Liver (tissue), 9 donors: Measurements from ENCODE around the gene LIMCH1. TPM values are rescaled to one million over a fixed set of nuclear protein-coding genes. Genes with fewer than 3 reads are reported as not detected.
"Not testable (repeated sequence)": the region's sequence is repeated elsewhere in the genome, so short reads cannot be mapped to it uniquely, and the experiment has no call there.

Source experiments
- DNase-seq: peaks from one replicate; pipeline ENCODE4 v3.0.0-alpha.2; 2017; ENCODE audit warnings: low spot score
- H3K27ac ChIP-seq, 2 donors: one replicate each; pipeline ENCODE4 v1.7.0; 2013; ENCODE audit warnings: inconsistent platforms in 2 of 2, low read length in 2 of 2, control low read depth in 1 of 2, low read depth in 1 of 2, mild to moderate bottlenecking in 1 of 2
- H3K27me3 ChIP-seq, 4 donors: one replicate each; pipeline versions ENCODE4 v1.6.1 to v1.7.0; 2013; ENCODE audit warnings: low read length in 3 of 4, inconsistent platforms in 1 of 4, mild to moderate bottlenecking in 1 of 4, moderate library complexity in 1 of 4; ENCODE audit not compliant: control insufficient read depth in 4 of 4, insufficient read depth in 4 of 4
- H3K36me3 ChIP-seq, 4 donors: one replicate each; pipeline versions ENCODE4 v1.6.1 to v1.7.0; 2013; ENCODE audit warnings: low read length in 3 of 4, mild to moderate bottlenecking in 3 of 4, low read depth in 1 of 4, moderate library complexity in 1 of 4; ENCODE audit not compliant: control insufficient read depth in 4 of 4, insufficient read depth in 3 of 4
- H3K4me1 ChIP-seq, 4 donors: one replicate each; pipeline versions ENCODE4 v1.6.1 to v1.7.0; 2013; ENCODE audit warnings: low read length in 3 of 4, mild to moderate bottlenecking in 3 of 4, moderate library complexity in 1 of 4; ENCODE audit not compliant: control insufficient read depth in 4 of 4, insufficient read depth in 4 of 4
- H3K4me3 ChIP-seq, 3 donors: one replicate each; pipeline versions ENCODE4 v1.6.1 to v1.7.0; 2013; ENCODE audit warnings: low read length in 3 of 3, control low read depth in 1 of 3, low read depth in 1 of 3, mild to moderate bottlenecking in 1 of 3
- H3K9ac ChIP-seq, 2 donors: one replicate each; pipeline ENCODE4 v1.7.0; 2013; ENCODE audit warnings: low read length in 2 of 2, mild to moderate bottlenecking in 2 of 2, moderate library complexity in 2 of 2, control low read depth in 1 of 2, low read depth in 1 of 2
- H3K9me3 ChIP-seq, 4 donors: one replicate each; pipeline versions ENCODE4 v1.6.1 to v1.7.0; 2013; ENCODE audit warnings: low read length in 3 of 4; ENCODE audit not compliant: control insufficient read depth in 4 of 4
- EGR1 ChIP-seq, 2 donors: IDR thresholded peaks; 2 replicates each; pipeline ENCODE4 v1.6.1; 2016 to 2018; ENCODE audit warnings: antibody characterized with exemption in 2 of 2, low read depth in 2 of 2
- FOXA1 ChIP-seq: IDR thresholded peaks from 2 replicates; pipeline ENCODE4 v1.6.1; 2016; ENCODE audit warnings: antibody characterized with exemption
- FOXA2 ChIP-seq: IDR thresholded peaks from 2 replicates; pipeline ENCODE4 v1.6.1; 2016; ENCODE audit warnings: antibody characterized with exemption
- HNF4G ChIP-seq: IDR thresholded peaks from 2 replicates; pipeline ENCODE4 v1.6.1; 2016; ENCODE audit warnings: antibody characterized with exemption
- NR2F2 ChIP-seq: IDR thresholded peaks from 2 replicates; pipeline ENCODE4 v1.6.1; 2016; ENCODE audit warnings: antibody characterized with exemption
- RAD21 ChIP-seq, 2 donors: IDR thresholded peaks; 2 replicates each; pipeline ENCODE4 v1.6.1; 2016; ENCODE audit warnings: antibody characterized with exemption in 2 of 2, mild to moderate bottlenecking in 2 of 2
- RXRA ChIP-seq, 2 donors: IDR thresholded peaks; 2 replicates each; pipeline ENCODE4 v1.6.1; 2017 to 2018; ENCODE audit warnings: antibody characterized with exemption in 2 of 2, mild to moderate bottlenecking in 1 of 2
- SP1 ChIP-seq: IDR thresholded peaks from 2 replicates; pipeline ENCODE4 v1.6.1; 2018; ENCODE audit warnings: antibody characterized with exemption, mild to moderate bottlenecking
- TAF1 ChIP-seq: conservative IDR thresholded peaks from 2 replicates; pipeline ENCODE4 v1.6.1; 2016; ENCODE audit warnings: antibody characterized with exemption, mild to moderate bottlenecking
- YY1 ChIP-seq: IDR thresholded peaks from 2 replicates; pipeline ENCODE4 v1.6.1; 2016; ENCODE audit warnings: antibody characterized with exemption, mild to moderate bottlenecking
- WGBS: extraction: QIAGEN DNeasy Blood & Tissue Kit; methylation state at CpG from one replicate; pipeline ENCODE4 v1.1.7; 2013; 5-methylcytosine and 5-hydroxymethylcytosine counted together
- polyA plus RNA-seq, 2 donors: library from polyadenylated mRNA; stranded (reverse) in 1 of 2; unstranded in 1 of 2; fragments of 200-250 nt in 1 of 2; fragments of >200 nt in 1 of 2; fragmentation: Nextera tagmentation in 1 of 2; extraction: Ambion mirVana in 1 of 2; gene quantifications; one replicate each; pipeline versions ENCODE4 v1.2.1 to v1.2.3, GENCODE V29; 2013 to 2015
- total RNA-seq, 2 donors: library from RNA; depleted of rRNA; stranded (reverse); fragments of >200 nt; gene quantifications; one replicate each; pipeline ENCODE4 v1.2.3, GENCODE V29; 2014
- TF ChIP-seq, protein P1 (sequence below): IDR thresholded peaks from 2 replicates; pipeline ENCODE4 v1.6.1; 2016; ENCODE audit warnings: antibody characterized with exemption
- TF ChIP-seq, protein P2 (sequence below): IDR thresholded peaks from 2 replicates; pipeline ENCODE4 v1.6.1; 2016; ENCODE audit warnings: antibody characterized with exemption
- TF ChIP-seq, protein P3 (sequence below): IDR thresholded peaks from 2 replicates; pipeline ENCODE4 v1.6.1; 2016; ENCODE audit warnings: antibody characterized with exemption
- TF ChIP-seq, protein P4 (sequence below): fragments of 150-350 bp; IDR thresholded peaks from 2 replicates; pipeline ENCODE4 v1.5.1; 2017; ENCODE audit warnings: improper control_type of control experiment, low read depth, low read length; ENCODE audit not compliant: missing input control
- donor health status: healthy.
- donor health status: healthy.
- donor health status: healthy.
- donor health status: healthy.
- donor health status: healthy.

Gene LIMCH1
- total and polyA plus RNA-seq, 4 donors, result 2.0 to 30.6 (median 8.1) TPM

DNA sequence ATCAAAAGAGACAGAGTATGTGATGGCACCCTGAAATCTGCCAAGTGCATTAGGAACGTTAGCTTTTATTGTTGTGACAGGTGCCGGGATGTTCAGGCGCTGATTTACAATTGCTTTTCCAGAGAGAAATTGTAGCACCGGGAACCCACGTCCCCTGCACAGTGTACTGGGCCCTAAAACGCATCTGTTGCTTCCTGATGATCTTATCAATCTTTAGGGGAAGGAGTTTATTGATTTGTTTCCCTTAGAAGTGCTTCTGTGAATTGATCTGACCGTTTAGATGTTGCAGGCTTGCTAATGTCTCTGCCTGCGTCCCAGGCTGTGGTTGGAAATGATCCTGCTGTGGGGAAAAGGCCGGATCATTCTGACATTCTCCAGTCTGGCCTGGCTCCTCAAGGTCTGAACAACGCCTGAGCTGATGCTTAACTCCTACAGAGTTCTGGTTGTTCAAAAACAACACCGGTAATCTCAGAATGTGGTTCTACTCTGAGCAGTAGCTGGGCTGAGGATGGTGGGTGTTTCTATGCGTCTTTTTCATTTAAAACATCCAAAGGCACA lies 193.7 kb downstream of the LIMCH1 start:
- no peak for DNase-seq

DNA sequence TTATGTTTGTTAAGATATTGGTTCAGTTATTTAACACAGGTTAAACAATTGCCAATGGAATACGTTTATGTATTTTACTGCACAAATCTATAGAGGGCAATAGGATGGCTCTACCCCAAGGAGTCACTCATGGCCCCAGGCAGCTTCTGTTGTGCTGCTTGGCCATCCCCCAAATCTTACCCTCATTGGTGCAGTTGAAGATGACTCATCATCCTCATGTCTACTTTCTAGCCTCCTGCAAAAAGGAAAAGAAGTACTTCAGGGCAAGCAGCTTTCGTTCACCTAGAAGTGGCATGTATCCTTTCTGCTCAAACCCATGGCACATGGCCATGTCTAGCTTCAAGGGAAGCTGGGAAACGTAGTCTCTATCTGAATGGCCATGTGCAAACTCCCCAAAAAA lies 196.4 kb downstream of the LIMCH1 start:
- 65% methylated on average over 3 of the region's 3 CpGs for WGBS
- Histone ChIP-seq H3K27ac (no peak overlapping the region), H3K4me1 (no peaks in the 10 kb centered on the region), H3K4me3 (no peak overlapping the region), H3K36me3 (no peaks in the 10 kb centered on the region), H3K9ac (no peak overlapping the region), H3K9me3 (no peaks in the 10 kb centered on the region), H3K27me3 (peaks cover 0 to 3% (median under 1%) of the 10 kb centered on the region in 4 donors)
- no peak for DNase-seq
- no peak for TF ChIP-seq TAF1

More for the DNA sequence above, 193.7 kb downstream of the LIMCH1 start:
- Histone ChIP-seq H3K9ac (no peak overlapping the region), H3K27me3 (peaks cover 0 to 5% (median 1%) of the 10 kb centered on the region in 4 donors), H3K36me3 (no peaks in the 10 kb centered on the region), H3K4me3 (no peak overlapping the region), H3K27ac (no peak overlapping the region), H3K9me3 (no peaks in the 10 kb centered on the region), H3K4me1 (no peaks in the 10 kb centered on the region)
- TF ChIP-seq RAD21 (IDR thresholded peaks at IDR 0.05), result no peak
- TF ChIP-seq FOXA2, result no peak
- no peak for TF ChIP-seq NR2F2
- 41% methylated on average over 12 of the region's 12 CpGs for WGBS

DNA sequence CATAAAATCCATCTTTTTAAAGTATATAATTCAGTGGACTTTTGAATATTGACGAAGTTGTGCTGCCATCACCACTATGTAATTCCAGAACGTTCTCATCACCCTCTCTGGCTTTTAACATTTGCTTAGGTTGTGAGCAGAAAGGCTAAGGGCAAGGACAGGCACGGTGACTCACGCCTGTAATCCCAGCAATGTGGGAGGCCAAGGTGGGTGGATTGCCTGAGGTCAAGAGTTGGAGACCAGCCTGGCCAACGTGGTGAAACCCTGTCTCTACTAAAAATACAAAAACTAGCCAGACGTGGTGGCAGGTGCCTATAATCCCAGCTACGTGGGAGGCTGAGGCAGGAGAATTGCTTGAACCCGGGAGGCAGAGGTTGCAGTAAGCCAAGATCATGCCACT lies 199.5 kb downstream of the LIMCH1 start:
- DNase-seq, H3K27me3 ChIP-seq: not testable (repeated sequence)

DNA sequence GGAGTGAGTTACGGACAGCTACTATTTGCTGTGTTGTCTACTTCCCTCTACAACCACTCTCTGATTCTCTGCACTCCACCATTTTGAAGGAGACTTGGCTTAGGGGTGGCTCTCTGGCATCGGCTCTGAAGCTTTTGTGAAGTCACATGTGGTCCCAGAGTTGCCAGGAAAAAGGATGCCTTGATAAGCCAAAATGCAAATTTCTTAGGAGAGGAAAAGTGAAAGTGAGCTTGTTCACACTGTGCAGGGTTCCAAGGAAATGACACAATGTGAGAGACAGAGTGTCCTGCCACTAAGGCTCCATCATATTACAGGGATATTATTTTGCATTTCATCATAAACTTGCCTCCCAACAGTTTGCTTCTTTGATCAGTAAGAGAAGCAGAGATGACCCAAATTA lies 203.4 kb downstream of the LIMCH1 start:
- TF ChIP-seq YY1, result no peak
- Histone ChIP-seq H3K4me3 (no peak overlapping the region), H3K36me3 (no peaks in the 10 kb centered on the region), H3K9ac (no peak overlapping the region), H3K4me1 (peaks cover 0 to 4% (median 2%) of the 10 kb centered on the region in 4 donors), H3K27me3 (peaks cover 0 to 21% (median 4%) of the 10 kb centered on the region in 4 donors), H3K27ac (no peak overlapping the region), H3K9me3 (peaks cover 0 to 5% (median 1%) of the 10 kb centered on the region in 4 donors)
- no peak for DNase-seq
- 56% methylated on average over 2 of the region's 2 CpGs for WGBS

More for the DNA sequence above, 199.5 kb downstream of the LIMCH1 start:
- not testable (repeated sequence) for H3K27ac ChIP-seq, H3K36me3 ChIP-seq, H3K9ac ChIP-seq, H3K4me3 ChIP-seq, H3K9me3 ChIP-seq, H3K4me1 ChIP-seq
- WGBS, result 71% methylated on average over 8 of the region's 8 CpGs

DNA sequence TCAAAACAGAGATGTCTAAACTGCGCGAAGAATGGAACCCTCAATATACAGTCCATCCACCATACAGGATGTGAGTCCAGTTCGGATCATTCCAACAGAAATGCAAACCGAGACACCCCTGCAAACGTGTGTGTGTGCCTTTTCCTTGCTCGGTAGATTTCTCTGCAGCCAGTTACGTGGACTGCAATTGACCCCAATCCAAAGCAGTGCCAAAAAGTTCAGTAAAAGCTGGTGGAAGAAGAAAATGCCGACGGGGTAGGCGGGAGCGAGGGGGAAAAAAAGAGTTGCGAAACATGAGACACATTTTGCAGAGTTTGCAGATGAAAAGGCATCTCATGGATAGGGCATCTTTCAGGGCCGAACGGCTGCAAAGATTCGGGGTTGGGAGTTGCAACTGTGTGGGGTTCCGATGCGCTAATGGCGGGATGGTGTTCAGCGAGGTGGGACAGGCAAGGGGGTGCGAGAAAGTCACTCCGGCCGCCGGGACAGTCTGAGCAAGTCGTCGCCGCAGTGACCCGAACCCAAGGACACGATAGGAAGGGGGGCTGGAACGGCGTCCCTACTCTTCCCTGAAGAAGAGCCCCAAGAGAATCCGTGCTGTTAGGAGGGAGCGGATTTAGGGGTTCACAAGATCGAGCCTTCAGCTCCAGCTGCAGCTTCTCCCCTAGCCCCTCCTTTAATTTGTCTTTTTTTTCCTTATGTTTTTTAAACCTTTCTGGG lies 206.8 kb downstream of the LIMCH1 start:
- Histone ChIP-seq H3K4me3 (no peak overlapping the region), H3K9me3 (peaks cover 0 to 5% (median 1%) of the 10 kb centered on the region in 4 donors), H3K36me3 (no peaks in the 10 kb centered on the region), H3K27ac (no peak overlapping the region), H3K9ac (no peak overlapping the region), H3K27me3 (peaks cover 6 to 37% (median 22%) of the 10 kb centered on the region in 4 donors), H3K4me1 (peaks cover 4 to 18% (median 9%) of the 10 kb centered on the region in 4 donors)
- WGBS, result 9% methylated on average over 33 of the region's 33 CpGs
- DNase-seq, result no peak
- no peak for TF ChIP-seq HNF4G
- TF ChIP-seq FOXA1, result no peak
- TF ChIP-seq, protein P1, sequence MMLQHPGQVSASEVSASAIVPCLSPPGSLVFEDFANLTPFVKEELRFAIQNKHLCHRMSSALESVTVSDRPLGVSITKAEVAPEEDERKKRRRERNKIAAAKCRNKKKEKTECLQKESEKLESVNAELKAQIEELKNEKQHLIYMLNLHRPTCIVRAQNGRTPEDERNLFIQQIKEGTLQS, result no peak
- no peak for TF ChIP-seq FOXA2
- TF ChIP-seq RXRA (IDR thresholded peaks at IDR 0.05), result no peak
- TF ChIP-seq EGR1 (IDR thresholded peaks at IDR 0.05; ENCODE audit: low read depth in 2 of 2), result no peak
- TF ChIP-seq, protein P2, sequence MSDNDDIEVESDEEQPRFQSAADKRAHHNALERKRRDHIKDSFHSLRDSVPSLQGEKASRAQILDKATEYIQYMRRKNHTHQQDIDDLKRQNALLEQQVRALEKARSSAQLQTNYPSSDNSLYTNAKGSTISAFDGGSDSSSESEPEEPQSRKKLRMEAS, result no peak
- TF ChIP-seq SP1, result no peak
- TF ChIP-seq, protein P3, sequence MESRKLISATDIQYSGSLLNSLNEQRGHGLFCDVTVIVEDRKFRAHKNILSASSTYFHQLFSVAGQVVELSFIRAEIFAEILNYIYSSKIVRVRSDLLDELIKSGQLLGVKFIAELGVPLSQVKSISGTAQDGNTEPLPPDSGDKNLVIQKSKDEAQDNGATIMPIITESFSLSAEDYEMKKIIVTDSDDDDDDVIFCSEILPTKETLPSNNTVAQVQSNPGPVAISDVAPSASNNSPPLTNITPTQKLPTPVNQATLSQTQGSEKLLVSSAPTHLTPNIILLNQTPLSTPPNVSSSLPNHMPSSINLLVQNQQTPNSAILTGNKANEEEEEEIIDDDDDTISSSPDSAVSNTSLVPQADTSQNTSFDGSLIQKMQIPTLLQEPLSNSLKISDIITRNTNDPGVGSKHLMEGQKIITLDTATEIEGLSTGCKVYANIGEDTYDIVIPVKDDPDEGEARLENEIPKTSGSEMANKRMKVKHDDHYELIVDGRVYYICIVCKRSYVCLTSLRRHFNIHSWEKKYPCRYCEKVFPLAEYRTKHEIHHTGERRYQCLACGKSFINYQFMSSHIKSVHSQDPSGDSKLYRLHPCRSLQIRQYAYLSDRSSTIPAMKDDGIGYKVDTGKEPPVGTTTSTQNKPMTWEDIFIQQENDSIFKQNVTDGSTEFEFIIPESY, result no peak
- TF ChIP-seq, protein P4, sequence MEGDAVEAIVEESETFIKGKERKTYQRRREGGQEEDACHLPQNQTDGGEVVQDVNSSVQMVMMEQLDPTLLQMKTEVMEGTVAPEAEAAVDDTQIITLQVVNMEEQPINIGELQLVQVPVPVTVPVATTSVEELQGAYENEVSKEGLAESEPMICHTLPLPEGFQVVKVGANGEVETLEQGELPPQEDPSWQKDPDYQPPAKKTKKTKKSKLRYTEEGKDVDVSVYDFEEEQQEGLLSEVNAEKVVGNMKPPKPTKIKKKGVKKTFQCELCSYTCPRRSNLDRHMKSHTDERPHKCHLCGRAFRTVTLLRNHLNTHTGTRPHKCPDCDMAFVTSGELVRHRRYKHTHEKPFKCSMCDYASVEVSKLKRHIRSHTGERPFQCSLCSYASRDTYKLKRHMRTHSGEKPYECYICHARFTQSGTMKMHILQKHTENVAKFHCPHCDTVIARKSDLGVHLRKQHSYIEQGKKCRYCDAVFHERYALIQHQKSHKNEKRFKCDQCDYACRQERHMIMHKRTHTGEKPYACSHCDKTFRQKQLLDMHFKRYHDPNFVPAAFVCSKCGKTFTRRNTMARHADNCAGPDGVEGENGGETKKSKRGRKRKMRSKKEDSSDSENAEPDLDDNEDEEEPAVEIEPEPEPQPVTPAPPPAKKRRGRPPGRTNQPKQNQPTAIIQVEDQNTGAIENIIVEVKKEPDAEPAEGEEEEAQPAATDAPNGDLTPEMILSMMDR, result no peak
